IPS-NIHi11 (cell line): ENCODE results near the gene NR1I2.

Source experiments
- DNase-seq: peaks from one replicate; pipeline ENCODE4 v3.0.0; 2012; ENCODE audit warnings: mixed read lengths, low spot score

NR1I2 gene

DNA sequence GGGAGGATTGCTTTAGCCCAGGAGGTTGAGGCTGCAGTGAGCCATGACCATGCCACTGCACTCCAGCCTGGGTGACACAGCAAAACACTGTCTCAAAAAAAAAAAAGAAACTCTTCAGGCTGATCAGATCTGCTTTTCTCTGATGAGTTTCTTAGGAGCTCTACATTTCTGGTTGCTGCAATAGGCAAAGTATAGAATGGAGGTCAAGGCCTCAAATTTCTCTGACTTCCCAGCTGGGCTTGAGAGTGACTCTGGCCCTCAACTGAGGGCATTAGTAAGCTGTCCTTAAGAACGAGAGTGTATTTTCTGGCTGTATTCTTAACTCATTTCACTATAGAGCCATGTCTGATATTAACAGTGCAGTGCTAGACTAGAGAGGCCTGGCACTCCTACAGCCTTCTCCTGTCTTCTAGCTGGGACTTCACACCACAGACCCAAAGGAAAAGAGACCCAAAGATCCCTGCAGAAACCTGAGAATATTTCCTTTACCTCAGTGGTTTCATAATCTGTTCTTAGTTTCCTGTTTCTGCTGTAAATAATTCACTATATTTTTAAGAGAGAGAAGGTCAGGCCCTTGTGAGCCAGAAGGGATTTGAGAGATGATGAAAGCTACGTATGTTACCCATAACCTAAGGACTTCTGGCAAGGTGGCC is 2.0 kb upstream of the NR1I2 start:
- no peak for DNase-seq

DNA sequence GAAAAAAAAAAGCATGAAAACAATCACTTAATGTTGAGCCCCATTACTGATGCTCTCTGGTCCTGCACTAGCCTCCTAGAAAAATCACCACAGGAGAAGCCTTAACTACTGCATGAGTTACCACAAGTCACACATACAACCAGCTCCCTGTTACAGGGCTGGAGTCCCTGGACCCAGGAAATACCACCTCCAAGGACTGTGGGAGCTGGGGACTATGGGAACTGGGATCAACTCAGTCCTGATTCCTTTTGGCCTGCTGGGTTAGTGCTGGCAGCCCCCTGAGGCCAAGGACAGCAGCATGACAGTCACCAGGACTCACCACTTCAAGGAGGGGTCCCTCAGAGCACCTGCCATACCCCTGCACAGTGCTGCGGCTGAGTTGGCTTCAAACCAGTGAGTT is 559 bp downstream of the NR1I2 start:
- DNase-seq = no peak

DNA sequence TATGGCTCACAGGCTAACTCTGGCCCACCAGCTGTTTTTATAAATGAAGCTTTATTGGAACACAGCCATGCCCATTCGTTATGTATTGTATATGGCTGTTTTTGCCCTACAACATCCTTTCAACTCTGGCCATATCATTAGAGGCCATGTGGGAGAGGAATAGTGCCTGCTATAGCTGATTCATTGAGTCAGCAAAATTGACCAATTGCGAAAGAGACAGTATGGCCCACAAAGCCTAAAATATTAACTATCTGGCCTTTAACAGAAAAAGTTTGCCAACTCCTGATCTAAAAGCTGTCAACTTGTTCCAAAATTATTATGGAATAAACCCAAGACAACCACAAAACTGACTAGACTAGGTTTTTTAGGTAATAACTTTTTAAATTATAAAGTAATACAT is 1.4 kb downstream of the NR1I2 start:
- DNase-seq = no peak

DNA sequence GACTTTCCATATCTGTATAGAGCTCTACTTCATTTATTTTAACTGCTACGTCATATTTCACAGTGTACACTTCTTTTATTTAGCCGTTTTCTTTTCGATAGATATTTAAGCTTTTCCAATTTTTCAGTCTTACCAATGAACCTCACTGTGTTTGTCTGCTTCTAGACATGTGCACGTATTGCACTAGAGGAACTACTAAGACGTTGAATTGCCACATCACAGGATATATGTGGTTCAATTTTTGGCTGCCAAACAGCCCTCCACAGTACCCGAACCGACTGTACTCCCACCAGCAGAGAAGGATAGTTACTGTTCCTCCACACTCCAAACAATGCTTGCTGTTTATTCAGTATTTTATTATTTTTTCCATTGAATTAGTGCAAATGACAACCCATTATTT is 2.0 kb downstream of the NR1I2 start:
- DNase-seq = no peak

DNA sequence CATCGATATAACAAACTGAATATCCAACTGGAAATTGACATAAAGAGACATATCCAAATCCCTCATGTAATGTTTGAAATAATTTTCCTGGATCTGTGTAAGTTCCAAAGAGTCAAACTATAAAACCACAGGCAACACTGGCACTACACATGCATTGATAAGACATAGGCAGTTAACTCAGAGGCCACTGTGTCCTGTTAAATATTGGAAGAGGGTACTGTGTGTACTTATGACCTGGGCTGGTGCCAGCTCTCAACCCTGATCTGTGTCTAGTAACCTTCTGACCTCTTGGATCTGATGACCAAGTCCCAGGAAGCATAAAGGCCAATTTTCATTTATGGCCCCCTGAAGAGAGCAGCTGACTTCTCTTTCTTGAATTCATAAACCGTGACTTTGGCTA is 4.5 kb downstream of the NR1I2 start:
- no peak for DNase-seq

DNA sequence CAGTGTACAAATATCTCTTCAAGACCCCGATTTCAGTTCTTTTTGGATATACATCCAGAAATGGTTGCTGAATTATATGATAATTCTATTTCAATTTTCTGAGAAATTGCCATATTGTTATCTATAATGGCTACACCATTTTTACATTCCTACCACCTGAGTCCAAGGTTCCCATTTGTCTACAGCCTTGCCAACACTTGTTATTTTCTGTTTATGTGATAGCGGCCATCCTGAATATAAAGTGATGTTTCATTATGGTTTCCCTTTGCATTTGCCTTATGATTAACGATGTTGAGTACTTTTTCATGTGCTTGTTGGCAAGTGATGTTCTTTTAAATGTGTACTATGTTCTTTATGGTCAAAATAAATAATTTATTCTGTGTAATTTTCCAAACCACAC is 8.5 kb downstream of the NR1I2 start:
- no peak for DNase-seq

DNA sequence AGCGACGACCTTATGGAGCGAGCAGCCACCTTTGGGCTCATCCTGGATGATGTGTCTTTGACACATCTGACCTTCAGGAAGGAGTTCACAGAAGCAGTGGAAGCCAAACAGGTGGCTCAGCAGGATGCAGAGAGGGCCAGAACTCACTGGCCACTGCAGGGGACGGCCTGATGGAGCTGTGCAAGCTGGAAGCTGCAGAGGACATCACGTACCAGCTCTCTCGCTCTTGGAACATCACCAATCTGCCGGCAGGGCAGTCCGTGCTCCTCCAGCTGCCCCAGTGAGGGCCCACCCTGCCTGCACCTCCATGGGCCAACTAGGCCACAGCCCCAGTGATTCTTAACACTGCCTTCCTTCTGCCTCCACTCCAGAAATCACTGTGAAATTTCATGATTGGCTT is 10.4 kb downstream of the NR1I2 start:
- DNase-seq = no peak

DNA sequence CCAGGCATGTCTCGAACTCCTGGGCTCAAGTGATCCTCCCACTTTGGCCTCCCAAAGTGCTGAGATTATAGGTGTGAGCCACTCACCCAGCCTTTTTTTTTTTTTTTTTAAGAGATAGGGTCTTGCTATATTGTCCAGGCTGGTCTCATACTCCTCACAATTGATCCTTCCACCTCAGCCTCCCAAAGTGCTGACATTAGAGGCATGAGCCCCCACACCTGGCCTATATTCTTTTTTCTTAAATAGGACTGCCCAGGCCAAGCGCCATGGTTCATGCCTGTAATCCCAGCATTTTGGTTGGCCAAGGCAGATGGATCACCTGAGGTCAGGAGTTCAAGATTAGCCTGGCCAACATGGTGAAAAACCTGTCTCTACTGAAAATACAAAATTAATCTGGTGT is 12.5 kb downstream of the NR1I2 start:
- DNase-seq = no peak

DNA sequence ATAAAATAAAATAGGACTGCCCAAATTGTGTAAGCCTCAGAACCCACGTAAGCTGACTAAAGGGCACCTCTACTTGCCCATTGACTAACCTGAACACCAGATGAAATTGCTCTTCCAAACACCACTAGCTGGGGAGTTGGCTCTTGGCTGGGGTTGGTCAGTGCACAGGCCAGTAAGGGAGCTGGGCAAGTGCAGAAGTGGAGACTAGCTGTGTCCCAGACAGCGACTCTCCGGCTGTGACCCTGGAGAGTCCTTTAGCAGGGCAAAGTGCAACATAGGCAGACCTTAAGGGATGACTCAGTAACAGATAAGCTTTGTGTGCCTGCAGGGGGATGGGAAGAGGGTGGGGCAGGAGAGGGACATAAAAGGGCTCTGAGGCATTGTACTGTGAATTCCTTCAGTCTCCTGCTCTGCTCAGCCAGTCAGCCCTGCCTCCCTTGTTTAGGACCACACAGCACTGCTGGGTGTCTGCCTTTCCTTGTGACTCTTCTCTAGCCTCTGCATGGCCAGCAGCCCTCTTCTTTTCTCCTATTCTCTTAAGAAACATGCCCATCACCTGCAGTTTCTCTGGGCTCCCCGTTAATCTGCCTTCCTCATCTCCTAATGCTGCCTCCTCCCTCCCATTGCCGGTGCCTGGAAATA is 13.2 kb downstream of the NR1I2 start:
- peak; percentile 70 for DNase-seq

DNA sequence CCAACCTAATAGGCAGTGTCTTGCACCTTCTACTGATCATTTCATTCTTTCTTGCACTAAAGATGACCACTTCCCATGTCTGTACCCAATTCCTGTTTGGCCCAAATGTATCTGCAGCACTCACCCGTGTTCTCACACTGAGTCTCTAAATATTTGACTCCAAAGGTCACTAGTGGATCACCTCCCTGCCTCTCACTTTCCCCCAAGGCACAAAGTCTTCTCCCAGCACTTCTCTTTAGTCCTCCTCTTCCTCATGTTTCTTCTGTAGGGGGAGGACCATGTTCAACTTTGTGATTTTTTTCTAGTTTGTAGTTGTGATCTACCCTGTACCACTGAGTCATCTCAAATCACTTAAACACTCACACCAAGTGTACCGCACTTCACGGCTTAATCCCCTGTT is 13.9 kb downstream of the NR1I2 start:
- no peak for DNase-seq

DNA sequence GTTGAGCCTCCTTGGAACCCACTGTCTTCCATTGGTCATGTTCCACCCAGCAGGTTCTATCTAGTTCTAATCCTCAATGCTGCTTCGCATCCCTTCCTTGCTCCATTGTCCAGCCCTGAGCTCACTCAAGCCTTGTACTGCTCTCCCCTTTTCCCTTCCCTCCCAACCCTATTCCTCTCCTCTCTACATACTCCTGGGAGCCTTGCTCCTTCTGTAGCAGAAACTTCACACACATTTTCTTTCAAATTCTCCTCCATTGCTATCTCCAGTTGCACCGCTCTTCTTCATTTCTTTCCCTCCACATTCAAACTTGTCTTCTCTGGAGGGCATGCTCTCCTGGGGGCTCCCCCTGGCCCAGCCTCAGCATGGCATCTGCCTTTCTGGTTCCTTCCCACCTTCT is 14.5 kb downstream of the NR1I2 start:
- no peak for DNase-seq

DNA sequence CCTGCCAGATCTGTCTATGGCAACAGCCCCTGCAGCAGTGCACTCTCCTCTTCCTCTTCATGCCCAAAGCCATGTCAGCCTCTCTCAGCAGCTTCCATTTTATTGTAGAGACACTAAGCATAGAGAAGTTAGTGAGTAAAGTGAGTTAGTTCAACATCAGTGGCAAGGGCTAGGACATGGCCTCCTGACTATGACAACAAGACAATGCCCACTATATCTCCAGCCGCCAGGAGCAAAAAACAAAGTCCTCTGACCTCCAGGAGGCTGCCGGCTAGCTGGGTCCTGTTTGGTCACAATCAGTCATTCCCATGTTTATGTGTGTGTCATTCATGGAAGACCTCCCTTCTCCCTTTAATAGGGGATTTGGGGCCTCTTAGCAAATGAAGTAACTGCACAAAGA is 14.9 kb downstream of the NR1I2 start:
- DNase-seq = no peak

DNA sequence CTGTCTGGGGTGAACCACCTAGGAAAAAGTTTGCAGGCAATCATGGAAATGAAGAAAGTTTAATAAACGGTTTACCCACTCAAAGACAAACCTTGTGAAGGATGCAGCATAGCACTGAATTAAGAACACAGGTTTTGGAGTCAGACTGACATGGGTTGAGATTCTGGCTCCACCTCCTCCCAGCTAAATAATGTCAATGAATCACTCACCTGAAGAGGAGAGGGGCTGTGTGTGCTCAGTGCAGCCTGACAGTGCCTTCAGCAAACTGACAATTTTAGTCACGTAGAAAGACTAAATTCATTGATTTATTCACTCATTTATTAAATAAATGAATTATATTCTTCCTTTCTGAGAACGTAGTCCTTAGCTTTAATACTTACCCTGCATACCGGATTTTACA is 18.9 kb downstream of the NR1I2 start:
- DNase-seq = no peak

DNA sequence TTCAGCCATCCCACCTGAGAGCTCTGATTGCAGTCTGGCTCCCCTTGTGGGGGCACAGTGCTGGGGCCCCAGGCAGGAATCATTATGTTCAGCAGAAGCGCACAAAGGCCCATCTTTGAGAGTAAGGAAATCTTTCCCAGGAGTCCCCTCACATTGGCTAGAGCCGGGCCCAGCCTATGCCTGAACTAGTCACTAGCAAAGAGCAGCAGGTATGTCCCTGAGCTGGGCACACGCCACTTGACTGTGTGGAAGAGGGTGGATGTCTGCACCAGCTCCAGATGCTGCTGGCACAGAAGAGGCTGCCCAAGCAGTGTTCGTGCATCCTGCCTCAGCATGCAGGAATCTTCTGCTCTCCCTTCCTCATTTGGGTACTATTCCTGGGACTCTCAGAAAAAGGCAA is 26.3 kb downstream of the NR1I2 start:
- DNase-seq = no peak

DNA sequence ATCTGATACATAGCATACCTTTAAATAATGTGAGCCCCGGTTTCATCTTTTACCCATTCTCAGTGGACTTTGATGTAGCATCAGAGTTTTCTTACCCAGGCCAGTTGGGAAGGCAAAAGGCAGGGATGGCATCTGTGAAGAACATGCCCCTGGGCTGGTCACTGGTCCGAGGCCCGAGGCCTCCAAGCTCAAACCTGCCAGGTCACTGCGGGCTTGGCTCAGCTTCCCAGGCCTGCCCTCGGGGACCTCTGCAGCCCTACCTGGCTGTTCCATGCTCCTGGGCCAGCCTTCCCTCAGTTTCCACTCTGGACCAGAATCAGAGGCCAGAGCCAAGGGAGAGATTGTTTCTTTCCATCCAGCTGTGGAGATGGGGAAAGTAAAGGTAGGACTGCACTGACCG is 26.9 kb downstream of the NR1I2 start:
- DNase-seq = no peak

DNA sequence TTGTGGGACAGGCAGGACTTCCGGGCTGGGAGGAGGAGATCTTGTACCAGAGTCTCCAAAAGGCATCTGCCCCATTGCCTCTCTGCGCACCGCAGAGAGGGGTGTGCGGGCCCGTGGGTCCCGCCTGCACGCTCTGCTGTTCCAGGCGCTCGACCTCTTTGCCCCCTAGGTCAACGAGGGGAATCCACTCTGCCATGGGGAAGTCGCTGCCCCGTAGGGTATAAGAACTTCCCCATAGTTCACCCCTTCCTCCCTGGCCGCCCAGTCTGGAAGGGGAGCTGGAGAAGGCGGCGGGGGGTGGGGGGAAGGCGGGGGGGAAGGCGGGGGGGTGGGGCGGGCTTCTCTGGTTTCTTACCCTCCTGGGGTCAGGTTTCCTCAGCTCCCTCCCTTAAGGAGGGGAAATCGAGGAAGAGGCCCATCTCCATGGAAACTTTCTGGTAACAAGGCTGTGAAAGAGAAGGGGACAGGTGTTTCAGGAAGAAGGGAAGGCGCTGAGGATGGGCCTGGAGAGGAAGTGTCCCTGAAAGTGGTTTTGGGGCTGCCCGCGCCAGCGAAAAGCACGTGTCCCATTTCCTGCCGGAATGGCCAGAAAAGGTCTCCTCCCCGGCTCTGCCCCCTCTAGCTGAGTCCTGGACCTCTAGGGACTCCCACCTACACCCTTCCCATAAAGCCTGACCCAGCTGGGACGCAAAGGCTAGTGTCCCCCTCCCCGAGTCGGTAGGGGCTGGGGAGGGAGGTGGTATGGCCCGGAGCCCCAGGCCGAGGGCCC is 27.5 kb downstream of the NR1I2 start:
- DNase-seq = peak; percentile 43

DNA sequence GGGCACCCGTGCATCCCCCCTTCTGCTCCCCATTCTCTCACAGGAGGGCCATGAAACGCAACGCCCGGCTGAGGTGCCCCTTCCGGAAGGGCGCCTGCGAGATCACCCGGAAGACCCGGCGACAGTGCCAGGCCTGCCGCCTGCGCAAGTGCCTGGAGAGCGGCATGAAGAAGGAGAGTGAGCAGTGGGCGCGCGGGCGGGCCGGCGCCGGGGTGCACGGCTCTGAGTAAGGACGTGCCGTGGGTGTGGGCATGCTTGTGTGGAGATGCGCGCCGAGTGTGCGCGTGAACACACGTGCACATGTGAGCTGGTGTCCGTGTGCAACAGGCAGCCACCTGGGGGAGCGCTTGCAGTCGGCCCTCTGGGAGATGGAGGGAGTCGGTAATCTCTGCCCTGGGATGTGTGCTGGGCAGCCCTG is 28.1 kb downstream of the NR1I2 start:
- peak; percentile 58 for DNase-seq

DNA sequence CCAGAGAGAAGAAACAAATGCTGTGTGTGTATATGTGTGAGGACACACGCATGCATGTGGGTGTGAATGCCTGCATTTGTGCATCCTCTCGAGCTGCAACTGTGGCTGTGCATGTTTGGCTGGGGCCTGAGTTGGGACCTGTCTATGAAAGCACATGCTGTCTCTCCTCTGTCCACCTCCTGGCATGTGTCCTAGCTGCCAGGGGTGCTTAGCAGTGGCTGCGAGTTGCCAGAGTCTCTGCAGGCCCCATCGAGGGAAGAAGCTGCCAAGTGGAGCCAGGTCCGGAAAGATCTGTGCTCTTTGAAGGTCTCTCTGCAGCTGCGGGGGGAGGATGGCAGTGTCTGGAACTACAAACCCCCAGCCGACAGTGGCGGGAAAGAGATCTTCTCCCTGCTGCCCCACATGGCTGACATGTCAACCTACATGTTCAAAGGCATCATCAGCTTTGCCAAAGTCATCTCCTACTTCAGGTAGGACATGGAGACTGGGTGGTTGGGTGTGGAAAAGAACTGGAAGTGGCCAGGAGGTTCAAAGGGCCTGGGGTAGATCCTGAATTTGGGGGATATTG is 30.7 kb downstream of the NR1I2 start:
- no peak for DNase-seq

DNA sequence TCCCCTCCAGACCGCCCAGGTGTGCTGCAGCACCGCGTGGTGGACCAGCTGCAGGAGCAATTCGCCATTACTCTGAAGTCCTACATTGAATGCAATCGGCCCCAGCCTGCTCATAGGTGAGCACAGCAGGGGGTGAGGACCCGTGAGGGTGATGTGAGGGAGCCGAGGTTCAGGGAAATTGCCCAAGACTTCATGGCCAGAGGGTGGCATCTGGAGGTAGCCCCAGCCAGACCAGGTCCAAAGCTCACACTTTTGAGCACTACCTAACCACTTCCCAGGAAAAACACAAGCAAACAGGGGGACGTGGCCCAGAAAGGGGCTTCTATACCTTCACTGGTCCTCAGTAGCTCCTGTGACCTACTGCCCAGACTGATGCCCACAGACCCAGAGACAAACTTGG is 33.8 kb downstream of the NR1I2 start:
- DNase-seq = no peak

DNA sequence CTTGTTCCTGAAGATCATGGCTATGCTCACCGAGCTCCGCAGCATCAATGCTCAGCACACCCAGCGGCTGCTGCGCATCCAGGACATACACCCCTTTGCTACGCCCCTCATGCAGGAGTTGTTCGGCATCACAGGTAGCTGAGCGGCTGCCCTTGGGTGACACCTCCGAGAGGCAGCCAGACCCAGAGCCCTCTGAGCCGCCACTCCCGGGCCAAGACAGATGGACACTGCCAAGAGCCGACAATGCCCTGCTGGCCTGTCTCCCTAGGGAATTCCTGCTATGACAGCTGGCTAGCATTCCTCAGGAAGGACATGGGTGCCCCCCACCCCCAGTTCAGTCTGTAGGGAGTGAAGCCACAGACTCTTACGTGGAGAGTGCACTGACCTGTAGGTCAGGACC is 35.2 kb downstream of the NR1I2 start:
- no peak for DNase-seq

DNA sequence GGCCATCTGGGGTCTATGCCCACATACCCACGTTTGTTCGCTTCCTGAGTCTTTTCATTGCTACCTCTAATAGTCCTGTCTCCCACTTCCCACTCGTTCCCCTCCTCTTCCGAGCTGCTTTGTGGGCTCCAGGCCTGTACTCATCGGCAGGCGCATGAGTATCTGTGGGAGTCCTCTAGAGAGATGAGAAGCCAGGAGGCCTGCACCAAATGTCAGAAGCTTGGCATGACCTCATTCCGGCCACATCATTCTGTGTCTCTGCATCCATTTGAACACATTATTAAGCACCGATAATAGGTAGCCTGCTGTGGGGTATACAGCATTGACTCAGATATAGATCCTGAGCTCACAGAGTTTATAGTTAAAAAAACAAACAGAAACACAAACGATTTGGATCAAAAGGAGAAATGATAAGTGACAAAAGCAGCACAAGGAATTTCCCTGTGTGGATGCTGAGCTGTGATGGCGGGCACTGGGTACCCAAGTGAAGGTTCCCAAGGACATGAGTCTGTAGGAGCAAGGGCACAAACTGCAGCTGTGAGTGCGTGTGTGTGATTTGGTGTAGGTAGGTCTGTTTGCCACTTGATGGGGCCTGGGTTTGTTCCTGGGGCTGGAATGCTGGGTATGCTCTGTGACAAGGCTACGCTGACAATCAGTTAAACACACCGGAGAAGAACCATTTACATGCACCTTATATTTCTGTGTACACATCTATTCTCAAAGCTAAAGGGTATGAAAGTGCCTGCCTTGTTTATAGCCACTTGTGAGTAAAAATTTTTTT is 35.9 kb downstream of the NR1I2 start:
- no peak for DNase-seq

DNA sequence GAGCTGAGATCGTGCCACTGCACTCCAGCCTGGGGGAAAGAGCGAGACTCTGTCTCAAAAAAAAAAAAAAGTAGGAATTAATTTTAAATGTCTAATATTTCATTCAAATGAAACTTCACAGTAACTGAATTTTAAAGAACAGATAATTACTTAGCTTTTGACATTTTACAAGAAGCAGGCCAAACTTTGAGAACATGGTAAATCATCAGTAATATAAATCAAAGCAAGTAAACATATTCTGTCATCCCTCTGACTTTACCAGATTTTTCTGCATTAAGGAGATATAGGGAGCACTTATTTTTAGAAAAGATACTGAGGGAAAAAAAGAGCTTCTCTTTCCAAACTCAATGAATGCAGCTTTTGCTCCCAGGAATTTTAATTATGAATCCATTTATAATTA is 37.0 kb downstream of the NR1I2 start:
- no peak for DNase-seq
